GM18858 (cell line): Measurements from ENCODE around the gene CIDEC.

Experiments used
- ATAC-seq: cut with Tn5 transposase; IDR thresholded peaks from one replicate; pipeline ENCODE4 v1.9.1; 2021; ENCODE audit not compliant: unreplicated experiment

Gene CIDEC

GRCh38 chr3:9817436-9817835, 62.6 kb downstream of the CIDEC start:
- ATAC-seq = no peak
